Suppressor macrophage treated with lipopolysaccharide for 4 hours (primary cell): ENCODE data around the gene TMEM238L.

Experiments
- DNase-seq: peaks from one replicate; pipeline ENCODE4 v3.0.0-alpha.2; 2020

TMEM238L gene

DNA sequence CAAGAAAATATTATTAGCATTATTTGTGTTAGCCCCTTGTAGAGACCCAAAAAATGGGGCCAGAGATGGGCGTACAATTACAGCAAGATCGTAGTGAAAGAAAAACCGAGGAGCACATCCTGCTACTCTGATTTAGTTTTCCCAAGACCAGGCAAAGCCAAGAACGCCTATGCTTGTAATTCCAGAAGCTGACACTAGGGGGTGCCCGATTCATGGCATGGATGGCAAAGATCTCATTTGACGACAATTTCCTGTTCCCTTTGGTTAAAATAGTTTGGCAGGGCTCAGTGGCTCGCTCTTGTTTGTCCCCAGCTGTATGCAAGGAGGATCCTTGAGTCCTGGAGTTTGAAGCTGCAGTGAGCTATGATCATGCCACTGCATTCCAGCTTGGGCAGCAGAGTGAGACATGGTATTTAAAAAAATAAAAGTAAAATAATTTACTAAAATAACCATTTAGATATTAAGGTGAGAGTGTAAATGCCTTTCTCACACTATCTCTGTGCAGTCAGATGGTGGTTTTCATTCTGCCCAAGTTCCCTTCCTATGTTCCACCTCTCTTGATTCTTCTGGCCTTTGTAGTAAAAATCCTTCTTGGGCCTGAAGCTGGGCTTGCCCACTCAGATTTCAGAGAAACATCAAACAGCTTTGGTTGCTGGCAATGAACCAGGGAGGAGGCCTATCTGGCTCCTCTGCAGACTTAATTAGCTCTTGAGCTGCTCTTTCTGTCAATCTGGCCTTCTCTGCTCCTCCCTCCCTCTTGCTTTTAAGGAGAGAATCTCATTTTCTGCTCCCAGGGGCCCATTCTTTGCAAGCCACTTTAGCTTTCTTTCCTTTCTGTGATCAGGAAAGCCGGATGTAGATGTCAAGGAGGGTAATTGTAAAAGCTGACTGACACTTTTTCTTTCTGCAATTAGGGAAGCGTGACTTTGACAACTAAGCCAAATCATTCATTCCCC lies 31.2 kb downstream of the TMEM238L start:
- peak; percentile 82 for DNase-seq

DNA sequence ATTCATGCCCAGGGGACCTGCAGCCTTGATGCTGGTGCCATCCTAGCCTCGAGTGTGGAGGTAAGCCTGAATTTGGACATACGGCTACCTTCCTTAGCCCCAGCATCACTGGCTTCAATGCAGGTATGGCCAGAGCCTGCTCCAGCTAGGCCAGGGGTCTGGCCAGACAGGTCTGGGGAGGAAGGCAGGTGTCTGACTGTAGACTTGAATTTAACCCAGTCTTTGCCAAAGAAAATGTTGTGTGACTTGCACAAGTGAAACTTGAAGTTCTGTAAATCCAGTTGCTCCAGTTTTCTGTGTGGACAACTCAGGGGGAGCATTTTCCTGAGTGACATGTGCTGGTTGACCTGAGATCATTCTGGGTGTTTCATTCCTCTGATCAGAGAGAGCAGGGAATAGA lies 32.8 kb downstream of the TMEM238L start:
- no peak for DNase-seq

DNA sequence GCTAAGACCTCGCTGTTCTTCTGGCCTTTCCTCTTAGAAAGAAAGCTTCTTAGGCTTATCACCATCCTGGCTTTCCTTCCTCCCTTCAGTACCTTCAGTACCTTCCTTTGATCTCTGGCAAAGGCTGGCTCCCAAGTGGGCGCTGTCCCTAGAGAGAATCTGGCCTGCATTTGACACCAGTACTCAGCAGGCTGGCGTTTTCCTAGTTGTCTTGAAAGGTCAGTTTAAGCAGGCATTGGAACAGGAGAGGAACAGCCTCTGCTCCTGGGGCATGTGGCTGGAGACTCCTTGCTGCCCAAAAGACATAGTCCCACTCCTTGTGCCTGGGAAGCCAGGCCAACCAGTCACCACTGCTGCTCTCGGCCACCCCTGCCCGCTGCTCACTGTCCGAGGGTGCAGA lies 34.1 kb downstream of the TMEM238L start:
- no peak for DNase-seq

DNA sequence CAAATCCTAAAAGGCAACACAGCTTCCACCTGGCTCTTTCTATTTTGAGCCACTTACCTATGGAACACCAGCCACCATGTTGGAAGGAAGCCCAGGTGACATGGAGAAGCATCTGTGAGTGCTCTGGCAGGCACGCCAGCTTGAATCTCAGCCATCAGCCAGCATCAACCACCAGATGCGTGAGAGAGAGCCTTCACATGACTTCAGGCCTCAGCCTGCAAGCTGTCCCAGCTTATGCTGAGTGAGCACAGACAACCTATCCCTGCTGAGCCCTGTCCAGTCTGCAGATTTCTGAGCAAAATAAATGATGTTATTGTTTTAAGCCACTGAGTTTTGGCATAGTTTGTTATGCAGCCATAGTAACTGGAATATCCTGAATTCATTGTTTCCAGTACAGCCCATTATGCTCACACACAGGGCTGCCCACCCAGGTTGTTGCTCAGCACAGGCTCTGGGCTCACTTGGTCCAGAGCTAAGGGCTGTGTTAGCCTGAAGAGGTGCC lies 35.1 kb downstream of the TMEM238L start:
- DNase-seq: no peak

DNA sequence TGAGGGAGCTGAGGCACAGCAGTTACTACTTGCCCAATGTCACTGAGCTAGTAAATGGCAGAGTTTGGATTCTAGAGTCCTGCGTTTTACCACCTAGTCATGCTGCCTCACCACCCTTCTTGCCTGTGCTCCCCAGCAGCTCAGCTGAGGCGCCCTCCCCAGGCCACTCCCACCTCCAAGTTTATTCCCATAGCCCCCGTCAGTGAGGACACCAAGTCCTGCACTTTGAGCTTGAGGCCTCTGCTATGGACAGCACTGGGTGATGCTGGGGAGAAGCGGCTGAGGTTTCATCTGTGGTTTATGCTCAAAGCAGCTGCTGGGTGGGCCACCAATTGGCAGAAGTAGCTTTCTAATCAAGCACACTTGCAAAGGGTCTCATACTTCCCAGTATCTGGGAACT lies 36.7 kb downstream of the TMEM238L start:
- no peak for DNase-seq

DNA sequence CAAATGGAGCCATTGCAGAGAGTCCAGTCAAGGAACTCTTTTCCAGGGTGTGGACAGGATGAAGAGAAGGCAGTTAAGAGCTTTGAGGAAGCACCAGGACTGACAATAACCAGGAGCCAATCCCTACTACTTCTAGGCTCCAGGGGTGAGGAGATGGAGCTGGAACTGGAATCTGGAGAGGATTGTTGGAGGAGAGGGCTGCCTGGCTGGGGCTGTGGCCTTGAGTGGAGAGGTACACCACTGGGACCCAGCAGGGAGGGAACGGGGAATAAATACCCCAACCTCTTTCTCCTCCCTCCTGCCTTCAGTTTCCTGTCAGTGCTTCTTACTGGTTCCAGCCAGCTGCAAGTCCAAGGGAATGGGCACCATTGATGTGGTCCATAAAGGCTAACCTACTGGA lies 41.9 kb downstream of the TMEM238L start:
- DNase-seq: no peak

DNA sequence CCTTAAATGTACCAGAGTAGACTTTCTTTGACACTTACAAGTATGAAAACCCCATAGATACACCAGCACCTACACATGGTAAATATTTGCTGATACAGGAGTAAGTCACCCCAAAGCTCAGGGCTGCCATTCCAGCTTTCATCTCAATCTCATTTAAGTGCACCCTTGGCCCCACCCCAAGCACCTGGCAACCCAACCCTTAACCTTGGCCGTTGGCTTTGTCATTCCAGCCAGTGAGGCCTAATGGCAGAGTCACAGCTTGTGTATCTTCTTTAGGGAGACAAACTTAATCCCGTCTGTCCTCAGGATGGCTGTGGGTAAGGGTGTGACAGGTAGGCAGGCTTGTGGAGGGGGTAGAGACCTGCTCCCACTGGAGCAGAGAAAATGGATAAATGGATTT lies 42.6 kb downstream of the TMEM238L start:
- no peak for DNase-seq

DNA sequence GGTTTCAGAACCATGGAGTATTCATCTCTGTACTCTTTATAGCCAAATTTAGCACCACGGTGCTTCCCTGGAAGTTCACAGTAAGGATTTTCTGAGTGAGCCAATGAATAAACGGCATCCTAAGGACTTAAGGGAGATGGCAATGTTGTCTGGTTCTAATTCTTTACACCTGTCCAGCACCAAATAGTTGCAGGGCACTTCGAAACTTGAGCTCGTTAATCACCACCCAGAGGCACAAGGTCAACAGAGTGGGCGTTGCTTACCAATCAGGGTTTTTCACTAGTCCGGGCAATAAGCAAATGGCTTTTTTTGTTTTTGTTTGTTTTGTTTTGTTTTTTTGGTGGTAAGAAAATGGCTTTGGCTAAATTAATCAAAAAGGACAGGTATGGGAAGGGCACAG lies 45.8 kb downstream of the TMEM238L start:
- no peak for DNase-seq

DNA sequence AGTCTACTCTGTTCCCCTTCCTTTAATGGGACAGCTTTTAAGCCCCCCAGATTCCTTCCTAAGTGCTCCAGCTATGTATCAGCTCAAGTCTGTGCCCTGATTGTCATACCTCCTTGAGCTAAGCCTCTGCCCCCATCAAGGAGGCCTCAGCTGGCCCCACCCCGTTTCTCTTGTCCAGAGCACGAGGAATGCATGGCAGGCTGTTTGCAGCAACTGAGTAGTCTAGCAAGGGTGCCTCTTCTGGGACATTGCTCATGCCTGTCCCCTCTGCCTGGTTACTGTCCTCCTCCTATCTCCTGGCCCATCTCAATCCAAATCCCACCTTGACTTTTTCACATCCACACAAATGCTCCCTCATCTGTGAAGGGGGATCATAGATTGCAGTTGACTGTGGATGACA lies 46.3 kb downstream of the TMEM238L start:
- no peak for DNase-seq

DNA sequence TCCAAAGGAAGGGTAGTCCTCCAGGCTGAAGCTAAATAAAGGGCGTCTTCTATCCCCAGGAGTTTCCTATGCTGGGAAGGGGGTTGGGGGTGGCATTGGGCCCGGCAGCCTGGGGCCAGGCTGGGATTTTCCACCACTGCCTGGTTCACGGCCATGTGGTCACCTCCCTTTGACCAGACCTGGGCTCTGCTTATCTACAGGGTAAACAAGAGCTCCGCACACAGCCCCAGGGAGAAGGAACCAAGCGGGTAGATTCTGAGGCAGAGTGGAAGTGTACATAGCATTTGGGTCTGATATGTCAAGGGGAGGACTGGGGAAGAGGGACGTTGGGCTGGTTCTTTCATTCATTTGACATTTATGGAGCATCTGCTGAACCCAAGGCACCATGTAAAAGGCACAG lies 46.8 kb downstream of the TMEM238L start:
- no peak for DNase-seq

DNA sequence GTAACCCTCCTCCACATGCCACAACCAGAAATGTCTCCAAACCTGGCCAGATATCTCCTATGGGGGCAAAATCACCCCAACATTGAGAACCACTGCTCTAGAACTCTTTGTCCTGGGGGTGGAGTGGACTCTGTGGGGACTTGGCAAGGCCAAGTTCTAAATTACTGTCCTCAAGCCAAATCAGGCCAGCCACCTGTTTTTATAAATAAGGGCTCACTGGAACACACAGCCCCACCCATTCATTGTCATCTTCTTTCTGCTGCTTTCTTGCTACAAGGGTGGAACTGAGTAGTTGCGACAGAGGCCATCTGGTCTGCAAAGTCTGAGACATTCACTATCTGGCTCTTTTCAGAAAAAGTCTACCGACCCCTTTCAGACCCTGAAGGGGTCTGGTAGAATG lies 47.3 kb downstream of the TMEM238L start:
- DNase-seq: no peak

DNA sequence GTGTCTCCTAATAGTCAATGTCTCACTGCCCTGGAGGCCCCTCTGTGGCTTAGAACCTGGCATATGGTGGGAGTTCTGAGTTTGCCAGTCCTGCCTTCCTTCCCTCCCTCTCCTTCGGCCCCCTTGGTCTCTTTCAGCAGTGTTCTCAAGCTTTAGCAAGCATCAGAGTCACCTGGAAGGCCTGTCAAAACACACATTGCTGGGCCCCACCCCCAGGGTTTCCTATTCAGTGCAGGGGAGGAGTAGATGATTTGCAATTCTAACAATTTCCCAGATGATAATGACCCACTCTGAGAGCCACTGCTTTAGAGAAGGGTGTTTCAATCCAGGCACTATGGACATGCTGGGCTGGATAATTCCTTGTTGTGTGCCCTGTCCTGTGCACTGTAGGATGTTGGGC lies 47.7 kb downstream of the TMEM238L start:
- no peak for DNase-seq

DNA sequence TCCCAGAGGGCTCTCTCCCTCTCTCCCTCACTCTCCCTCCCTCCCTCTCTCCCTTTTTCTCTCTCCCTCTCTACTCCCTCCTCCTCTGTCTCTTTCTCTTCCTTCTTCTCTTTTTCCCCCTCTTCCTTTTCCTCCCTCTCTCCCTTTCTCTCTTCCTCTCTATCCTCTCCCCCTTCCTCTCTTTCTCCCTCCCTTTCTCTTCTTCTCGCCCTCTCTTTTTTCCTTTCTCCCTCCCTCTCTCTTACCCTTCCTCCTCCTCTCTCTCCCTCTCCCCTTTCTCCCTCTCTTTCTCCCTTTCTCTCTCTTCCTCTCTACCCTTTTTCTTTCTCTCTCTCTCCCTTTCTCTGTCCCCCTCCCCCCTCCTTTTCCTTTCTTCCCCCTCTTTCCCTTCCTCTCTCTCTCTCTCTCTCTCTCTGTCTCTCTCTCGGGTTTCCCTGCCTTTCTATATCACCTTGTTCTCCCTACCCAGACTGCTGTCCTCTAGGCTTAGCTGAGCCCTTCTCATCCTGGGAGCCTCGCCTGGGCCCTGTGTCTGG lies 48.2 kb downstream of the TMEM238L start:
- no peak for DNase-seq

DNA sequence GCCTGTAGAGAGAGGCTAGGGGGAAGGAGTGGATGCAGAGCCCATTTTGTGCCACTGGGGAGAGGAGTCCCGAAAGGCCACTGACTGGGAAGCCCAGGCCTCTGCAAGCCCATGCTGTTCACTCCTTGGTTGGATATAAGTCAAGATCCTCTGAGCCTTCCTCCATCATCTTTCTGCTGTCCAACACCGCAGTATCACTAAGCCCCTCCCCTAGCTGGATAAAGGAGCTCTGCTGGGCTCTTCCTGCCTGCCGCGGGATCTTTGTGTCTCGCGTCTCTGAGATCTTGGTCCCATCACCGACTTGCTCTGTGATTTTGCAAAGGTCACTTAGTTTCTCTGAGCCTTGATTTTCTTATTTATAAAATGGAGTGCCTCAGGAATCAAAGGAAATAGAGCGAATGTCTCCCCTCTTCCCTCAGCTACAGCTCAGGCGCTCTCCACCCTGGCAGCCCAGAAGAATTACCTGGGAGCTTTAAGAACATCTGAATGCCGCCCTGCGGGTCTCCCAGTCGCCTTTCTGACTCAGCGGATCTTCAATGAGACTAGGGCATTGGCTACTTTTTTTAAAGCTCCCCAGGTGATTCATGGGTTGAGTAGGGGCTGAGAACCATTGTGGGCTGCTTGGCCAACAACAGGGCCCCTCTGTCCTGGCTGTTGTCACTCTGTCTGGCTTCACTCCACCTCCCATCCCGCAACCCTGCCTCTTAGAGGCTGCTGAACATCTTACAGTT lies 48.9 kb downstream of the TMEM238L start:
- no peak for DNase-seq

DNA sequence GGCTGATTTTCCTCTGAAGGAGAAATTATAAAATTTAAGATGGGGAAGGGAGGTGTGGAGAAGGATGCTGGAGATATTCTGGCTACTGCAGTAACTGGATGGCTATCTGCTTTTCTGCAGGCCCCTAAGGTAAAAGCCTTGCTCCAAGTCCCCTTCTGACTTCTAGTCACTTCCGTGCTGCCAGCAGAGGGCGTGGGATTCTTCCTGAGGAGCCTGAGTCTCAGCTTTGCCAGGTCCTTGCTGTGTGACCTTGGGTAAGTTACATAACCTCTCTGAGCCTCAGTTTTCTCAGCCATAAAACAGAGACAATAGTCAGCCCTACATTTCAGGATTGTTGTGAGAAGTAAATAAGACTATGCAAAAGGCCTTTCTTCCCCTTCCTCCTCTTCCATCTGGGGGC lies 49.8 kb downstream of the TMEM238L start:
- peak; percentile 9 for DNase-seq

DNA sequence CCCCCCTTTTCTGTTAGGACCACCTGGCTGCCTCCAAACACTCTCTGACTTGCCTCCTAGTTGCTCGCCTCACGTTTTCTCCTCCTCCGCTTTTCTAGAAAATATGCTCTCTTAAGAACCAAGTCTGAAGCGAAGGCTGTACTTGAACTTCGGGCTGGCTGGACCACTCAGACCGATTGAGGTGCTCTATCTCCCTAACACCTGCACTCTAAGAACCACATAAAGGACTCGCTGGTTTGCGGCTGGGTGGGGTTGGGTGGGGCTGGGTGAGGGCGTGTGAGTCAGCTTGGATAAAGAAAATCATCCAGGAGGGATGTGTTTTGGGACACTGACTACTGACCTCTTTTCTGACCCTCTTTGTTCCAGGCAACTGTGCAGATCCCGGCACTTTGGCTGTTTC lies 51.2 kb downstream of the TMEM238L start:
- no peak for DNase-seq

DNA sequence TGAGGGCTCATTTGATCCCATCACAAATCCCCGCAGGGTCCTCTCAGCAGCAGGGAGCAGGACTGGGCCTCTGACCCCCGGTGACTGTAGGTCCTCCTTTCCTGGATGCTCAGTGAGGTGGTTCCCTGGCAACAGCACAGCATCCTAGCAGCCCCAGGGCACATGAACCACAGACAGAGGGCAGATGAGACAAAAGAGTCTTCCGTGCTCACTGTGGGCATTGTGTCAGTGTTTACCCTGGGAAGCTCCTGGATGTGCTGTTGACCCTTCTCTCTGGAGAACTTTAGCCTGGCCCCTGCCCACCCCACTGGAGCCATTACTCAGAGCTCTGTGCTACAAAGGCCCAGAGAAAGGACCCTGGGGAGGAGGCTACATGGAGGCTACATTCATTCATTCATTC lies 52.3 kb downstream of the TMEM238L start:
- DNase-seq: no peak

DNA sequence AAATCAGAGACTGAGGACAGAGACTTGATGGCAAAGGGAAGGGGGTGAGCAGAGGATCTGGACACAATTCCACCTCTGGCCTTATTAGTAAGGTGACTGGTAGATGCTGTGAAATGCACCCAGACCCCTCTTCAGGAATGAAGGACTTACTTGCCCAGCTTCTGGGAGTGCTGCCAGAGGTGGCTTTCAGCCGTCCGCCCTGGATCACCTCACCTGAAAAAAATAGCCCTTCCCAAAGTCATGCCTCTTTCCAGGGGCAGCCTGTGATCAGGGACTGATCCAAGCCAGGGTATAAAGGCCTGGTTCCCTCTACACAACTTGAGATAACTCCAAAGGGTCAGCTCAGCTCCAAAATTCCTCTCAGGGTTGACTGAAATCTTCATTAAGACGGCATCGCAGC lies 53.7 kb downstream of the TMEM238L start:
- DNase-seq: no peak

DNA sequence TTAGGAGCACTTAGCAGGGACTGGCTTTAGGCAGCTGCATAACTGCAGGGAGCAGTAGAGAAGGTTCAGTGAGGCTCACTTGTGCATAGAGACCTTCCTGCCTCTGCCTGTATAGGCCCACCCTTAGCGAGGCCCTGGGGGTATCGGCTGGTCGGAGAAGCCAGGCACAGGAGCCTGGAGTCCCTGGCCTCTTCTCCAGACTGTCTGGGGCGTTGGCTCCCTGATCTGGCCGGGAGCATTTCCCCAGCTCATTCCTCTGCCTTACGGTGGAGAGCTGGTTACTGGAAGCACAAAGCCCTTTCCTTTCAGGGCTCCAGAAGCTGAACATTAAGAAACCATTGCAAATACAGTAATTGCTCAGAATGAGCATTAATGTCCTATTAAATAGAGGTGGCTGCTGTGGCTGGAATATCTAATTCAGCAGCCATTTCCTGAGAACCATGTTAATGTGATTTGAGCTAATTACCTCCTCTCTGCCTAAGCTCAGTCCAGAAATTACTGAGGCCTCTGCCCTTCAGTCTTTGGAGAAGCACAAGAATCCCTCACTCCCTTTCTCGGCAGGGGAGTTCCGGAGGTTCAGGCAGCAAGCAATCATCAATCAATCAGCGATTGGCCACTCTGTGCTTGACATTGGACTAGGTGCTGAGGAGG lies 55.2 kb downstream of the TMEM238L start:
- no peak for DNase-seq

DNA sequence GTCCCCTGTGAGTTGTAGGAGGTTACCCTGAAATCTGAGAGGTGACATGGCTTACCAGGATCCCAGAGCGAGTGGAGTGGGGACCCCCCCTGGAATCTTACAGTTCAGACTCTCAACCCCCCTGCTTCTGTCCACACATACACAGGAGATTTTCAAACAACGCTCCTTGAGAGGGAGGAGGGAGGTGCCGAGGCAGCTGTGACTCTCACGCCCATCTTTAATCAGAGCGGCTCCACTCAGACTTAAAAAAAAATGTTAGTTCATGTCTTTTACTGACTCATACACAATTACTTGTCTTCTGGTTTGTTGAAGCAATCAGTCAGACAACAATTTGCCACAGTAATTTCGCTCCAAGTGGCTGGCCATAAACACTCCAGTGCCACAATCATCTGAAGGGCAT lies 58.7 kb downstream of the TMEM238L start:
- no peak for DNase-seq
